ENCODE data around the gene C12orf43. TPM values are rescaled to one million over a fixed set of nuclear protein-coding genes. Genes with fewer than 3 reads are reported as not detected.

C12orf43 gene
- total RNA-seq, 2 experiments from 2014 or later, result 19.4 to 19.6 TPM

GRCh38 chr12:120980800-120981368, 35.4 kb downstream of the C12orf43 start:
- H3K27me3 Mint-ChIP-seq, result no peaks in the 10 kb centered on the region
- DNase-seq, result no peak
- no peaks in the 10 kb centered on the region for H3K9me3 Mint-ChIP-seq
- H3K27ac Mint-ChIP-seq, result no peak overlapping the region
- no peaks in the 10 kb centered on the region for H3K4me1 Mint-ChIP-seq (ENCODE audit: low read depth)
- H3K4me3 Mint-ChIP-seq, result no peak overlapping the region
- CTCF ChIA-PET, result interaction anchor here (3.3 kb wide), 1 partner anchor 9 kb away, joined by 9 read pairs; no protein-coding TSS in a partner anchor
- POLR2A ChIA-PET, result no interaction called here
- H3K36me3 Mint-ChIP-seq, result no peaks in the 10 kb centered on the region
- intact Hi-C loops (cut with micrococcal nuclease), result no loop called here

- CTCF ChIA-PET, result interaction anchor here (3.3 kb wide), 1 partner anchor 8 kb away, joined by 9 read pairs; no protein-coding TSS in a partner anchor
Observed at GRCh38 chr12:120979862-120980696, 36.2 kb downstream of the C12orf43 start.

GRCh38 chr12:120979220-120979861, 36.9 kb downstream of the C12orf43 start:
- Mint-ChIP-seq H3K4me3 (no peak overlapping the region), H3K4me1 (ENCODE audit: low read depth) (no peaks in the 10 kb centered on the region), H3K36me3 (no peaks in the 10 kb centered on the region), H3K27me3 (no peaks in the 10 kb centered on the region), H3K27ac (no peak overlapping the region), H3K9me3 (no peaks in the 10 kb centered on the region)
- DNase-seq, result no peak
- intact Hi-C loops (cut with micrococcal nuclease), result no loop called here
- ChIA-PET POLR2A (no interaction called here), CTCF (no interaction called here)

More at GRCh38 chr12:120979862-120980696, 36.2 kb downstream of the C12orf43 start:
- no peaks in the 10 kb centered on the region for H3K36me3 Mint-ChIP-seq
- H3K27me3 Mint-ChIP-seq, result no peaks in the 10 kb centered on the region
- no peak overlapping the region for H3K27ac Mint-ChIP-seq
- H3K9me3 Mint-ChIP-seq, result no peaks in the 10 kb centered on the region
- no peaks in the 10 kb centered on the region for H3K4me1 Mint-ChIP-seq (ENCODE audit: low read depth)
- no peak overlapping the region for H3K4me3 Mint-ChIP-seq
- no peak for DNase-seq
- intact Hi-C loops (cut with micrococcal nuclease), result no loop called here
- POLR2A ChIA-PET, result no interaction called here

DNA sequence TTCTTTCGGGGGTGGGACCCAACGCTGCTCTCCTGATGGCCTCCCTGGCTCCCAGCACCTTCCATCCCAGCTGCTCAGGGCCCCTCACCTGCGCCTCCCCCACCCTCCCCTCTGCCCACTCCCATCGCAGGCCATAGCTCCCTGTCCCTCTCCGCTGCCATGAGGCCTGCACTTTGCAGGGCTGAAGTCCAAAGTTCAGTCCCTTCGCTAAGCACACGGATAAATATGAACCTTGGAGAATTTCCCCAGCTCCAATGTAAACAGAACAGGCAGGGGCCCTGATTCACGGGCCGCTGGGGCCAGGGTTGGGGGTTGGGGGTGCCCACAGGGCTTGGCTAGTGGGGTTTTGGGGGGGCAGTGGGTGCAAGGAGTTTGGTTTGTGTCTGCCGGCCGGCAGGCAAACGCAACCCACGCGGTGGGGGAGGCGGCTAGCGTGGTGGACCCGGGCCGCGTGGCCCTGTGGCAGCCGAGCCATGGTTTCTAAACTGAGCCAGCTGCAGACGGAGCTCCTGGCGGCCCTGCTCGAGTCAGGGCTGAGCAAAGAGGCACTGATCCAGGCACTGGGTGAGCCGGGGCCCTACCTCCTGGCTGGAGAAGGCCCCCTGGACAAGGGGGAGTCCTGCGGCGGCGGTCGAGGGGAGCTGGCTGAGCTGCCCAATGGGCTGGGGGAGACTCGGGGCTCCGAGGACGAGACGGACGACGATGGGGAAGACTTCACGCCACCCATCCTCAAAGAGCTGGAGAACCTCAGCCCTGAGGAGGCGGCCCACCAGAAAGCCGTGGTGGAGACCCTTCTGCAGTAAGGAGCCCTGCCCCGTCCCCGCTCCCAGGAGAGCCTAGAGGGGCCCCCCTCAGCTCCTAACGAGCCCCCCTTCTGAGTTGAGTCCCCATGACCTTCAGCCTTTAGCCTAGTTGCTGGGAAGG, 37.7 kb downstream of the C12orf43 start, which contains the start of gene HNF1A:
Gene HNF1A, plus strand, starts transcription at position 248 of the 924 bp plus-strand sequence. Its CDS starts 226 bp downstream, at position 474.
- no peak within 1 kb of the TSS for H3K27ac Mint-ChIP-seq
- intact Hi-C loops (cut with micrococcal nuclease), result no loop called here
- H3K9me3 Mint-ChIP-seq, result no peaks in the 10 kb centered on the region

GRCh38 chr12:120977531-120978295, 38.6 kb downstream of the C12orf43 start:
- H3K4me3 Mint-ChIP-seq, result no peak overlapping the region
- no peak for DNase-seq
- intact Hi-C loops (cut with micrococcal nuclease), result no loop called here
- POLR2A ChIA-PET, result no interaction called here
- H3K4me1 Mint-ChIP-seq (ENCODE audit: low read depth), result no peaks in the 10 kb centered on the region
- H3K9me3 Mint-ChIP-seq, result no peaks in the 10 kb centered on the region
- no peak overlapping the region for H3K27ac Mint-ChIP-seq
- no peaks in the 10 kb centered on the region for H3K36me3 Mint-ChIP-seq
- CTCF ChIA-PET, result no interaction called here
- H3K27me3 Mint-ChIP-seq, result no peaks in the 10 kb centered on the region

More for the DNA sequence above, 37.7 kb downstream of the C12orf43 start, which contains the start of gene HNF1A:
- no peak within 1 kb of the TSS for H3K4me3 Mint-ChIP-seq
- no peaks in the 10 kb centered on the region for H3K27me3 Mint-ChIP-seq
- ChIA-PET CTCF (no interaction called here), POLR2A (no interaction called here)
- DNase-seq, result no peak
- H3K4me1 Mint-ChIP-seq (ENCODE audit: low read depth), result no peaks in the 10 kb centered on the region
- no peaks in the 10 kb centered on the region for H3K36me3 Mint-ChIP-seq

- Mint-ChIP-seq H3K4me1 (ENCODE audit: low read depth) (peaks cover 4% of the 10 kb centered on the region), H3K27me3 (no peaks in the 10 kb centered on the region), H3K4me3 (no peak overlapping the region), H3K27ac (no peak overlapping the region), H3K9me3 (no peaks in the 10 kb centered on the region), H3K36me3 (no peaks in the 10 kb centered on the region)
- intact Hi-C loops (cut with micrococcal nuclease), result no loop called here
- CTCF ChIA-PET, result interaction anchor here (0.7 to 5.2 kb wide), 11 partner anchors 13 to 390 kb away, joined by 3 to 67 read pairs (median 10); partner anchors contain the start of gene POP5
- no peak for DNase-seq
- POLR2A ChIA-PET, result no interaction called here
Observed at GRCh38 chr12:120972870-120973543, 43.3 kb downstream of the C12orf43 start.

DNA sequence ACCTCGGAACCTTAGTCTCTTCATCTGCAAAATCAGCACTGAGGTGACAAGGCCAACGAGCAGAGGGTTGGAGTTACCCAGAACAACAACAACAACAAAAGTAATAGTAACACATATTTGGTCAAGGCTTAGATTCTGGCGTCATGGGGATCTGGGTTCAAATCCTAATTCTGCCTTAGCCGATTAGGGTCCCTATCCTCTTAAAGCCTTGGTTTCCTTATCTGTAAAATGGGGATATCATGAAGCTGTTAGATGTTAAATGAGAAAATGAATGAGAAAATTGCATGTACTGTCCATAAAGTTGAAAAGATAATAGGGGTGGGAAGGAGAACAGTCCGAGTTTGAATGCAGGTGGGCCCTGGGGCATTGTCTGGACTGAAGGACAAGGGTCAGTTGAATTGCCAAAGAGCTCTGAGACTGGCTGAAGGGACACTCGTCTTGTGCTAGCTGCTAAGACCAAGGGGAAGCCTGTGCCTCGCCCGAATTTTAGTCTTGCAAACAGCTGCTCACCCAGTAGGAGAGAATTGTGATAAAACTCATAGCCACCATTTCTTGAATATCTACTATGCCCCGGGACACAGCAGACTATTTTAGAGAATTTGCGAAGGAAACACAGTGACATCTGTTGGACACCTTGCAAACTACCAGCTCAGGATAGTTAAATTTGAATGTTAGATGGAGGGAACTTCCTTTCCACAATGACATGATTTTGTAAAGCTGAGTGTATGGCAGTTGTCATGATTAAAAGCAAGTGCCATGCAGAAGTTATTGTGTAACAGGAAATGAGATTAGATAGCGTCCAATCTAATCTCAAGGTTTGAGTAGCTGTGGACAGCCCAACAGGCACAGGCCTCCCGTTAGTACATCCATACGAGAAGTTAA, 44.7 kb downstream of the C12orf43 start:
- peak; percentile 32 for DNase-seq
- no peak overlapping the region for H3K27ac Mint-ChIP-seq
- intact Hi-C loops (cut with micrococcal nuclease), result loop anchor here (1.0 to 2.0 kb wide), 3 partner anchors 27 to 389 kb away; no protein-coding TSS in a partner anchor
- ChIA-PET POLR2A (interaction anchor here (0.6 to 1.3 kb wide), 6 partner anchors 32 to 198 kb away, joined by 3 to 6 read pairs (median 3); no protein-coding TSS in a partner anchor), CTCF (interaction anchor here (0.5 to 5.2 kb wide), 49 partner anchors 9 to 1114 kb away, joined by 3 to 67 read pairs (median 4); partner anchors contain the start of gene POP5)
- H3K4me1 Mint-ChIP-seq (ENCODE audit: low read depth), result peaks cover 4% of the 10 kb centered on the region
- H3K4me3 Mint-ChIP-seq, result no peak overlapping the region
- no peaks in the 10 kb centered on the region for H3K9me3 Mint-ChIP-seq
- no peaks in the 10 kb centered on the region for H3K36me3 Mint-ChIP-seq
- H3K27me3 Mint-ChIP-seq, result no peaks in the 10 kb centered on the region

GRCh38 chr12:120970310-120970709, 46.0 kb downstream of the C12orf43 start:
- no peak overlapping the region for H3K27ac Mint-ChIP-seq
- no peak for DNase-seq
- no peaks in the 10 kb centered on the region for H3K9me3 Mint-ChIP-seq
- ChIA-PET POLR2A (no interaction called here), CTCF (interaction anchor here (1.2 to 5.2 kb wide), 5 partner anchors 11 to 387 kb away, joined by 3 to 67 read pairs (median 5); no protein-coding TSS in a partner anchor)
- peaks cover 4% of the 10 kb centered on the region for H3K4me1 Mint-ChIP-seq (ENCODE audit: low read depth)
- no peaks in the 10 kb centered on the region for H3K36me3 Mint-ChIP-seq
- H3K27me3 Mint-ChIP-seq, result no peaks in the 10 kb centered on the region
- H3K4me3 Mint-ChIP-seq, result no peak overlapping the region
- intact Hi-C loops (cut with micrococcal nuclease), result loop anchor here (2.0 kb wide), 2 partner anchors 322 to 388 kb away; no protein-coding TSS in a partner anchor

DNA sequence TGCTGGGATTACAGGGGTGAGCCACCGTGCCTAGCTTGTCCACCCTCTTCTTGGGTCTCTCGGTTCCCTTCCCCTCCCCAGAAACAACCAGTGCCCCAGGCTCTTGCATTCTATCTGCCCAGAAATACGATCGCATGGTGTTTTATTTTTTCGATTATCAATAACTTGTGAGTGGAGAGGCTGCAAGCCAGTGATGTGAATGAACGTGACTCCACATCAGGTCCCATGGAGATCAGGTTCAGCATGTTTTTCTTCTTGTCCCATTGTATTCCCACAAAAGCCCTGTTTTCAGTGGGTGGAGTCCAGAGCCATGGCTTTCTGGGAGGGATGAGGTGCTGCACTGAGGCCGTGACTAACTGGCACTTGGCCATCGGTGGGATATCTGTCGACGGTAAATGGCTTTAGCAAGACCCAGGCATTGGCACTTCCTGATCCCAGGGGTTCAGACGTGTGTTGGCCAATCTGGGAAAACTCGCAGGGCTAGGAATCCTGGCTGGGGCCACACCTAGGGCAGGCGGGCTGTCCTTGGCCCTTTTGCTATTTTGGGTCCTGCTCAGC, 50.7 kb downstream of the C12orf43 start:
- intact Hi-C loops (cut with micrococcal nuclease), result no loop called here
- no peak for DNase-seq
- Mint-ChIP-seq H3K27me3 (no peaks in the 10 kb centered on the region), H3K4me3 (no peak overlapping the region), H3K27ac (no peak overlapping the region), H3K4me1 (ENCODE audit: low read depth) (peaks cover 21% of the 10 kb centered on the region), H3K9me3 (no peaks in the 10 kb centered on the region), H3K36me3 (no peaks in the 10 kb centered on the region)
- ChIA-PET POLR2A (no interaction called here), CTCF (no interaction called here)

All from activated CD4-positive, alpha-beta memory T cell treated with anti-CD3 and anti-CD28 coated beads for 36 hours (primary cell).